HepG2 (cell line): ENCODE measurements around the gene SYT1. TPM values are rescaled to one million over a fixed set of nuclear protein-coding genes. Genes with fewer than 3 reads are reported as not detected.

Experiments
- ATAC-seq: fragments of 200-7000 bp; cut with Tn5 transposase; 3 replicates; pipeline ENCODE4 v1.9.1; 2020; ENCODE audit warnings: mild to moderate bottlenecking, moderate library complexity
- BruUV-seq: library from RNA; stranded (reverse); fragments of 400-500 nt; replicated peaks from 2 replicates; lab custom pipeline; 2021; lab: Mats Ljungman, UMichigan
- CTCF ChIA-PET: fragments of 300-600 bp; formaldehyde crosslinking; extraction: SDS; loops from one replicate; lab custom pipeline; 2021; ENCODE audit warnings: low total read pairs, inconsistent platforms, low intra/inter-chr PET ratio; lab: Yijun Ruan, JAX
- POLR2A ChIA-PET: fragments of 350-600 bp; sonication (Branson Sonifier 250); formaldehyde crosslinking; loops from one replicate; lab custom pipeline; 2020; ENCODE audit warnings: antibody characterized with exemption, inconsistent platforms; lab: Yijun Ruan, JAX
- DNase-seq: peaks from one replicate; pipeline ENCODE4 v3.0.0-alpha.2; 2015; ENCODE audit warnings: low spot score
- FAIRE-seq: peaks from 3 replicates; lab custom pipeline; 2011; peaks lifted over from hg19 to GRCh38; lab: Jason Lieb, UNC
- H2AFZ ChIP-seq: one replicate; pipeline ENCODE4 v1.6.1; 2011; ENCODE audit warnings: low read length, inconsistent platforms
- H3K27ac ChIP-seq: fragments of 300-600 bp; 3 replicates; pipeline ENCODE4 v1.8.0; 2011; ENCODE audit warnings: mixed run types, mild to moderate bottlenecking, mixed read lengths, low read length, inconsistent platforms; ENCODE audit not compliant: insufficient read depth; ENCODE audit errors: extremely low read length
- H3K27me3 ChIP-seq, 2 experiments: fragments of 200-600 bp in 1 of 2; 2 replicates in 1 of 2; 3 replicates in 1 of 2; pipeline versions ENCODE4 v1.6.0 to v1.8.0; 2011; ENCODE audit warnings: low read length in 2 of 2, mild to moderate bottlenecking in 2 of 2, moderate library complexity in 2 of 2, inconsistent platforms in 1 of 2; ENCODE audit not compliant: insufficient read depth in 2 of 2, control insufficient read depth in 1 of 2
- H3K36me3 ChIP-seq, 2 experiments: fragments of 200-600 bp in 1 of 2; replicated peaks in 1 of 2; 2 replicates in 1 of 2; 3 replicates in 1 of 2; pipeline versions ENCODE4 v1.5.1 to v1.8.0; 2011; ENCODE audit warnings: low read length in 2 of 2, inconsistent platforms in 1 of 2; ENCODE audit not compliant: insufficient read depth in 2 of 2, control insufficient read depth in 1 of 2
- H3K4me1 ChIP-seq: 2 replicates; pipeline ENCODE4 v1.5.1; 2012; ENCODE audit warnings: low read length, inconsistent platforms; ENCODE audit not compliant: insufficient read depth
- H3K4me2 ChIP-seq: 2 replicates; pipeline ENCODE4 v1.6.0; 2011; ENCODE audit warnings: low read depth, low read length, inconsistent platforms
- H3K4me3 ChIP-seq, 3 experiments: fragments of 200-600 bp in 1 of 3; sonication (generic), shearing (Covaris generic) in 1 of 3; replicated peaks in 1 of 3; 2 replicates each; pipeline ENCODE4 v1.5.1; 2011 to 2016; ENCODE audit warnings: low read length in 3 of 3, inconsistent platforms in 2 of 3, low read depth in 2 of 3, mild to moderate bottlenecking in 2 of 3, control low read depth in 1 of 3, mixed read lengths in 1 of 3; ENCODE audit not compliant: insufficient read depth in 1 of 3
- H3K79me2 ChIP-seq: one replicate; pipeline ENCODE4 v1.6.1; 2011; ENCODE audit warnings: low read length, inconsistent platforms; ENCODE audit not compliant: insufficient read depth
- H3K9ac ChIP-seq: 2 replicates; pipeline ENCODE4 v1.6.0; 2011; ENCODE audit warnings: mild to moderate bottlenecking, low read depth, low read length, inconsistent platforms; ENCODE audit not compliant: insufficient read depth
- H3K9me3 ChIP-seq: 2 replicates; pipeline ENCODE4 v1.5.1; 2012; ENCODE audit warnings: mild to moderate bottlenecking, low read length
- H4K20me1 ChIP-seq: 2 replicates; pipeline ENCODE4 v1.6.0; 2011; ENCODE audit warnings: inconsistent platforms, mild to moderate bottlenecking, low read length, moderate library complexity; ENCODE audit not compliant: insufficient read depth
- CENPX ChIP-seq: sonication (generic); formaldehyde crosslinking; IDR thresholded peaks from 2 replicates; pipeline ENCODE4 v1.9.0; 2021; ENCODE audit warnings: mild to moderate bottlenecking, missing genetic modification reagents, moderate library complexity
- CREB1 ChIP-seq, 2 experiments: fragments of 450-650 bp in 1 of 2; IDR thresholded peaks; 2 replicates each; pipeline ENCODE4 v1.6.1; 2016 to 2017; ENCODE audit warnings: control low read depth in 1 of 2, mild to moderate bottlenecking in 1 of 2, missing compliant biosample characterization in 1 of 2, missing genetic modification characterization in 1 of 2
- ELF3 ChIP-seq: IDR thresholded peaks from 2 replicates; pipeline ENCODE4 v1.6.1; 2016; ENCODE audit warnings: missing genetic modification reagents, missing compliant biosample characterization
- HIVEP1 ChIP-seq: sonication (generic); formaldehyde crosslinking; IDR thresholded peaks from 2 replicates; pipeline ENCODE4 v1.4.0; 2020; ENCODE audit warnings: mild to moderate bottlenecking, missing genetic modification reagents
- KAT8 ChIP-seq: IDR thresholded peaks from 2 replicates; pipeline ENCODE4 v1.6.1; 2016; ENCODE audit warnings: missing genetic modification reagents, missing compliant biosample characterization
- KLF16 ChIP-seq, 2 experiments: sonication (generic) in 1 of 2; formaldehyde crosslinking in 1 of 2; IDR thresholded peaks; 2 replicates each; pipeline versions ENCODE4 v1.6.1 to v1.8.0; 2016 to 2023; ENCODE audit warnings: missing genetic modification reagents in 2 of 2, missing compliant biosample characterization in 1 of 2
- NRL ChIP-seq: sonication (generic); formaldehyde crosslinking; IDR thresholded peaks from 2 replicates; pipeline ENCODE4 v1.5.0; 2020; ENCODE audit warnings: missing genetic modification reagents, mild to moderate bottlenecking, moderate library complexity, borderline replicate concordance
- POGZ ChIP-seq: sonication (generic); formaldehyde crosslinking; IDR thresholded peaks from 2 replicates; pipeline ENCODE4 v1.4.0; 2020; ENCODE audit warnings: mild to moderate bottlenecking, missing genetic modification reagents
- SP4 ChIP-seq: sonication (generic); formaldehyde crosslinking; IDR thresholded peaks from 2 replicates; pipeline ENCODE4 v1.8.1; 2023; ENCODE audit warnings: mild to moderate bottlenecking, missing genetic modification reagents
- TERF1 ChIP-seq: sonication (generic); formaldehyde crosslinking; IDR thresholded peaks from 2 replicates; pipeline ENCODE4 v1.8.0; 2022; ENCODE audit warnings: mild to moderate bottlenecking, missing genetic modification reagents, moderate library complexity
- ZBTB7B ChIP-seq: sonication (generic); formaldehyde crosslinking; IDR thresholded peaks from 2 replicates; pipeline ENCODE4 v1.4.0; 2020; ENCODE audit warnings: missing genetic modification reagents
- ZNF296 ChIP-seq: sonication (generic); formaldehyde crosslinking; conservative IDR thresholded peaks from 2 replicates; pipeline ENCODE4 v1.5.0; 2020; ENCODE audit warnings: mild to moderate bottlenecking, missing genetic modification reagents
- ZNF740 ChIP-seq: sonication (generic); formaldehyde crosslinking; IDR thresholded peaks from 2 replicates; pipeline ENCODE4 v1.4.0; 2020; ENCODE audit warnings: missing genetic modification reagents
- in situ Hi-C: cut with HindIII; loops from 2 replicates; pipeline ENCODE4 v1.10.0; 2017; ENCODE audit warnings: low pct_unique_long_range_greater_than_20kb; ENCODE audit not compliant: extremely low pct_ligation_motif_present
- intact Hi-C: fragments of 100-400 bp; cut with micrococcal nuclease; formaldehyde crosslinking; loops from one replicate; pipeline ENCODE4 v1.10.0; 2022; ENCODE audit not compliant: unreplicated experiment
- polyA plus RNA-seq, 8 experiments: library from polyadenylated mRNA; depleted of rRNA in 3 of 8; stranded (reverse) in 7 of 8; unstranded in 1 of 8; fragments of >200 nt; fragmentation: Illumina TruSeq in 4 of 8; extraction: Trizol in 4 of 8; gene quantifications; 2 replicates each; pipeline versions ENCODE4 v1.2.1 to v1.2.3, GENCODE V29; 2011 to 2016; ENCODE audit warnings: low read depth in 4 of 8, missing spikeins in 1 of 8, mixed read lengths in 1 of 8; ENCODE audit not compliant: insufficient read depth in 1 of 8
- total RNA-seq, 5 experiments: library from RNA; depleted of rRNA; stranded (reverse); fragments of >200 nt; fragmentation: Illumina TruSeq; extraction: Trizol; gene quantifications; 2 replicates each; pipeline ENCODE4 v1.2.3, GENCODE V29; 2016; ENCODE audit warnings: low read depth in 1 of 5
- TF ChIP-seq, protein P1 (sequence below): sonication (generic); formaldehyde crosslinking; IDR thresholded peaks from 2 replicates; pipeline ENCODE4 v1.4.0; 2020; ENCODE audit warnings: missing genetic modification reagents, borderline replicate concordance
- TF ChIP-seq, protein P2 (sequence below): sonication (generic); formaldehyde crosslinking; IDR thresholded peaks from 2 replicates; pipeline ENCODE4 v1.5.0; 2020; ENCODE audit warnings: mild to moderate bottlenecking, missing genetic modification reagents

The SYT1 gene
- total and polyA plus RNA-seq, 2 of the 13 experiments (the other 11 are each of a cell fraction or from before 2014, with no cell fraction given) = not detected

GRCh38 chr12:79059557-79059956, 195.0 kb downstream of the SYT1 start:
- FAIRE-seq (no peak), DNase-seq (no peak), ATAC-seq (no peak)
- Histone ChIP-seq H3K4me1 (no peaks in the 10 kb centered on the region), H2AFZ (no peak overlapping the region), H3K27me3 (no peaks in the 10 kb centered on the region), H3K4me3 (no peak overlapping the region), H3K79me2 (no peaks in the 10 kb centered on the region), H3K27ac (no peak overlapping the region), H4K20me1 (no peaks in the 10 kb centered on the region), H3K9me3 (no peaks in the 10 kb centered on the region), H3K4me2 (no peak overlapping the region), H3K9ac (no peak overlapping the region), H3K36me3 (no peaks in the 10 kb centered on the region)
- POLR2A ChIA-PET = no interaction called here
- intact Hi-C loops = no loop called here
- TF ChIP-seq, protein P1, sequence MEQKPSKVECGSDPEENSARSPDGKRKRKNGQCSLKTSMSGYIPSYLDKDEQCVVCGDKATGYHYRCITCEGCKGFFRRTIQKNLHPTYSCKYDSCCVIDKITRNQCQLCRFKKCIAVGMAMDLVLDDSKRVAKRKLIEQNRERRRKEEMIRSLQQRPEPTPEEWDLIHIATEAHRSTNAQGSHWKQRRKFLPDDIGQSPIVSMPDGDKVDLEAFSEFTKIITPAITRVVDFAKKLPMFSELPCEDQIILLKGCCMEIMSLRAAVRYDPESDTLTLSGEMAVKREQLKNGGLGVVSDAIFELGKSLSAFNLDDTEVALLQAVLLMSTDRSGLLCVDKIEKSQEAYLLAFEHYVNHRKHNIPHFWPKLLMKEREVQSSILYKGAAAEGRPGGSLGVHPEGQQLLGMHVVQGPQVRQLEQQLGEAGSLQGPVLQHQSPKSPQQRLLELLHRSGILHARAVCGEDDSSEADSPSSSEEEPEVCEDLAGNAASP = no peak
- no peak for TF ChIP-seq NRL (CRISPR knock-in tag)
- TF ChIP-seq, protein P2, sequence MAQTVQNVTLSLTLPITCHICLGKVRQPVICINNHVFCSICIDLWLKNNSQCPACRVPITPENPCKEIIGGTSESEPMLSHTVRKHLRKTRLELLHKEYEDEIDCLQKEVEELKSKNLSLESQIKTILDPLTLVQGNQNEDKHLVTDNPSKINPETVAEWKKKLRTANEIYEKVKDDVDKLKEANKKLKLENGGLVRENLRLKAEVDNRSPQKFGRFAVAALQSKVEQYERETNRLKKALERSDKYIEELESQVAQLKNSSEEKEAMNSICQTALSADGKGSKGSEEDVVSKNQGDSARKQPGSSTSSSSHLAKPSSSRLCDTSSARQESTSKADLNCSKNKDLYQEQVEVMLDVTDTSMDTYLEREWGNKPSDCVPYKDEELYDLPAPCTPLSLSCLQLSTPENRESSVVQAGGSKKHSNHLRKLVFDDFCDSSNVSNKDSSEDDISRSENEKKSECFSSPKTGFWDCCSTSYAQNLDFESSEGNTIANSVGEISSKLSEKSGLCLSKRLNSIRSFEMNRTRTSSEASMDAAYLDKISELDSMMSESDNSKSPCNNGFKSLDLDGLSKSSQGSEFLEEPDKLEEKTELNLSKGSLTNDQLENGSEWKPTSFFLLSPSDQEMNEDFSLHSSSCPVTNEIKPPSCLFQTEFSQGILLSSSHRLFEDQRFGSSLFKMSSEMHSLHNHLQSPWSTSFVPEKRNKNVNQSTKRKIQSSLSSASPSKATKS (CRISPR knock-in tag) = no peak
- TF ChIP-seq POGZ = no peak
- no peak for TF ChIP-seq HIVEP1
- TF ChIP-seq KLF16 (CRISPR knock-in tag; IDR thresholded peaks at IDR 0.05) = no peak
- no peak for TF ChIP-seq ZNF740 (CRISPR knock-in tag)
- no peak for TF ChIP-seq KAT8 (CRISPR knock-in tag)
- no peak for TF ChIP-seq CREB1 (IDR thresholded peaks at IDR 0.05)
- TF ChIP-seq CREB1 (CRISPR knock-in tag; IDR thresholded peaks at IDR 0.05) = no peak
- no peak for TF ChIP-seq SP4
- no peak for TF ChIP-seq CENPX (CRISPR knock-in tag)
- no peak for TF ChIP-seq ELF3 (CRISPR knock-in tag)
- no peak for TF ChIP-seq ZNF296 (CRISPR knock-in tag)
- TF ChIP-seq TERF1 = no peak
- TF ChIP-seq ZBTB7B (CRISPR knock-in tag) = no peak
- in situ Hi-C loops = no loop called here
- BruUV-seq = no TSS peak
- CTCF ChIA-PET = no interaction called here
